ENCODE measurements around the gene TENT5A. TPM values are rescaled to one million over a fixed set of nuclear protein-coding genes. Genes with fewer than 3 reads are reported as not detected.

The TENT5A gene
- total and polyA plus RNA-seq, 2 donors (not counting 3 experiments of a cell fraction or from before 2014, with no cell fraction given), result 0.26 to 1.2 TPM

Small RNA genes lying within 50 kb of the gene (small RNA-seq; reads per million reads assigned to genes)
- not detected for gene AL078599.1 (ENCODE audit: insufficient read depth, insufficient read length, low read depth, low replicate concordance)
- not detected for gene RF00156 (ENCODE audit: insufficient read depth, insufficient read length, low read depth, low replicate concordance)
